ENCODE data around the gene RILPL1.

DNA sequence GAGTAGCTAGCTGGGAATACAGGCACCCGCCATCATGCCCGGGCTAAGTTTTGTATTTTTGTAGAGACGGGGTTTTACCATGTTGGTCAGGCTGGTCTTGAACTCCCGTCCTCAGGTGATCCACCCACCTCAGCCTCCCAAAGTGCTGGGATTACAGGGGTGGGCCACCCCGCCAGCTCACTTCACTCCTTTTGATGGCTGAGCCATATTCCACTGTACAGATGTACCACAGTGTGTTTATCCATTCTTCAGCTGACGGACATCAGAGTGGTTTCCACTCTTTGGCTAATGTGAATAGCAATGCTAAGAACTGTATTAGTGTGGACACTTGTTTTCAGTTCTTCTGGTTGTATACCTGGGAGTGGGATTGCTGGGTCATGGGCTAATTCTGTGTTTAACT, 46.1 kb downstream of the RILPL1 start:
- TF ChIP-seq CTCF (IDR thresholded peaks at IDR 0.05) (no peak), POLR2A (IDR thresholded peaks at IDR 0.05) (no peak)
